Adipocyte (in vitro differentiated cells): Measurements from ENCODE around the gene KLK12.

ENCODE experiments used
- DNase-seq: peaks from one replicate; pipeline ENCODE4 v3.0.0-alpha.2; 2015; ENCODE audit warnings: low read depth
- H3K27me3 ChIP-seq: replicated peaks from 2 replicates; pipeline ENCODE4 v1.7.0; 2013; ENCODE audit warnings: mild to moderate bottlenecking, low read length, moderate library complexity; ENCODE audit not compliant: control insufficient read depth, insufficient read depth
- H3K36me3 ChIP-seq: 2 replicates; pipeline ENCODE4 v1.7.0; 2013; ENCODE audit warnings: low read length, mild to moderate bottlenecking, moderate library complexity; ENCODE audit not compliant: control insufficient read depth, insufficient read depth, severe bottlenecking
- H3K4me1 ChIP-seq: 2 replicates; pipeline ENCODE4 v1.7.0; 2013; ENCODE audit warnings: mild to moderate bottlenecking, low read length, moderate library complexity; ENCODE audit not compliant: control insufficient read depth, insufficient read depth
- H3K4me3 ChIP-seq: 2 replicates; pipeline ENCODE4 v1.7.0; 2013; ENCODE audit warnings: mild to moderate bottlenecking, low read length, moderate library complexity
- H3K9ac ChIP-seq: 2 replicates; pipeline ENCODE4 v1.7.0; 2013; ENCODE audit warnings: mild to moderate bottlenecking, low read length, moderate library complexity
- H3K9me3 ChIP-seq: 2 replicates; pipeline ENCODE4 v1.7.0; 2013; ENCODE audit warnings: mild to moderate bottlenecking, low read length, moderate library complexity; ENCODE audit not compliant: control insufficient read depth

The KLK12 gene

DNA sequence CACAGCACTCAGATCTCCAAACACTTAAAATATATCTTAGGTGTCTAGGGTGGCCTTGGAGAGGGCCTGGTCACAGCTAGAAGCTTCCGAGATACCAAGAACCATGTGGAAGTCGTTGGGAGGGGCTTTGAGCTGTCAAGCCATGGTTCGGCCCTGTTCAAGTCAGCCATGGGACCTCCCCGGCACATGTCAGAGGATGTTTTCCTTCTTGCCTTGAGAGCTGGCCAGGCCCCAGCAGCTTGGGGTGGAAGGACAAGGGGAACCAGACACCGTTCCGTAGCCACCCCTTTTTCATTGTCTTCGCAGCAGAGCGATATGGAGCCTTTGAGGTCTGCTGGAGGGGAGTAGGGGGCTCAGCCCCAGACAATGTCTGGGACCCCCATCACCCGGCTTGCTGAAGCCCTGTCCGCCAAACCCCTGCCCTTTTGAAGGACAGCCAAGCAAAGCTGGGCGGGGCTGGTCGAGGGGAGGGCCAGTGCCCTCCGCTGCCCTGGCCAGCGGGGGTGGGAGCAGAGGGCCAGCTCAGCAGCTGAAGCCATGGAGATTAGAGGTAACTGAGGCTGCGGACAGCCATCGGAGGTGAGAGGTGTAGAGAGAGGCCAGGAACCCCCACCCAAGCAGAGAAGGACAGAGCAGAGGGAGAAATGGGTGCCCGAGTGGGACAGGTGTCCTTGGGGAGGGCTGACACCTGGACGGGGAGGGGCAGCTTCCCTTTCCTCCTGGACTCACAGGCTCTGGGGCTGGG is 8.8 kb downstream of the KLK12 start:
- H3K27me3 ChIP-seq, result peaks cover 44% of the 10 kb centered on the region
- no peaks in the 10 kb centered on the region for H3K9me3 ChIP-seq
- no peaks in the 10 kb centered on the region for H3K36me3 ChIP-seq
- no peak overlapping the region for H3K4me3 ChIP-seq
- no peak for DNase-seq
- H3K9ac ChIP-seq, result no peak overlapping the region
- H3K4me1 ChIP-seq, result no peaks in the 10 kb centered on the region

- DNase-seq, result no peak
- Histone ChIP-seq H3K4me1 (no peaks in the 10 kb centered on the region), H3K9me3 (no peaks in the 10 kb centered on the region), H3K9ac (no peak overlapping the region), H3K36me3 (no peaks in the 10 kb centered on the region), H3K27me3 (peaks cover 39% of the 10 kb centered on the region), H3K4me3 (no peak overlapping the region)
Observed at GRCh38 chr19:51025401-51025800, 9.4 kb downstream of the KLK12 start.

- peaks cover 2% of the 10 kb centered on the region for H3K4me1 ChIP-seq
- no peak overlapping the region for H3K4me3 ChIP-seq
- DNase-seq, result no peak
- H3K27me3 ChIP-seq, result peaks cover 39% of the 10 kb centered on the region
- H3K36me3 ChIP-seq, result no peaks in the 10 kb centered on the region
- H3K9ac ChIP-seq, result no peak overlapping the region
- no peaks in the 10 kb centered on the region for H3K9me3 ChIP-seq
Observed at GRCh38 chr19:51024924-51025323, 9.9 kb downstream of the KLK12 start.

- no peak for DNase-seq
- no peak overlapping the region for H3K4me3 ChIP-seq
- peaks cover 7% of the 10 kb centered on the region for H3K4me1 ChIP-seq
- no peak overlapping the region for H3K9ac ChIP-seq
- H3K9me3 ChIP-seq, result no peaks in the 10 kb centered on the region
- H3K27me3 ChIP-seq, result peaks cover 30% of the 10 kb centered on the region
- no peaks in the 10 kb centered on the region for H3K36me3 ChIP-seq
Observed at GRCh38 chr19:51023946-51024345, 10.9 kb downstream of the KLK12 start.

DNA sequence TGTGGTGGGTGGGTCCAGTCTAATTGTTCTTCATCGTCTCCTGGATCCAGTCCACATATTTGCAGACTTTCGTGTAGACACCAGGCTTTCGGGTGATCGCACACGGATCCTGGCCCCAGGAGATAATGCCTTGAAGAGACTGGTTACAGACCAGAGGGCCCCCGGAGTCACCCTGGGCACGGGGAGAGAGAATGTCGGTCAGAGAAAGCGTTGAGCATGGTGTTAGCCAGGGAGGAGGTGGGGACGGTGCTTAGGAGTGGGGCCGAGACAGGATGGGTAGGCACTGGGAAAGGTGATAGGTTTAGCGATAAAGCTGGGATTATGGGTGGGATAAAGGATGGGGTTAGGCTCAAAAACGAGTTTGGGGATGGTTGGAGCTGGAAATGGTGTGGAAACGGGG is 12.3 kb downstream of the KLK12 start:
- peaks cover 7% of the 10 kb centered on the region for H3K4me1 ChIP-seq
- H3K9ac ChIP-seq, result no peak overlapping the region
- DNase-seq, result no peak
- no peaks in the 10 kb centered on the region for H3K36me3 ChIP-seq
- H3K27me3 ChIP-seq, result peaks cover 25% of the 10 kb centered on the region
- H3K9me3 ChIP-seq, result no peaks in the 10 kb centered on the region
- H3K4me3 ChIP-seq, result no peak overlapping the region

DNA sequence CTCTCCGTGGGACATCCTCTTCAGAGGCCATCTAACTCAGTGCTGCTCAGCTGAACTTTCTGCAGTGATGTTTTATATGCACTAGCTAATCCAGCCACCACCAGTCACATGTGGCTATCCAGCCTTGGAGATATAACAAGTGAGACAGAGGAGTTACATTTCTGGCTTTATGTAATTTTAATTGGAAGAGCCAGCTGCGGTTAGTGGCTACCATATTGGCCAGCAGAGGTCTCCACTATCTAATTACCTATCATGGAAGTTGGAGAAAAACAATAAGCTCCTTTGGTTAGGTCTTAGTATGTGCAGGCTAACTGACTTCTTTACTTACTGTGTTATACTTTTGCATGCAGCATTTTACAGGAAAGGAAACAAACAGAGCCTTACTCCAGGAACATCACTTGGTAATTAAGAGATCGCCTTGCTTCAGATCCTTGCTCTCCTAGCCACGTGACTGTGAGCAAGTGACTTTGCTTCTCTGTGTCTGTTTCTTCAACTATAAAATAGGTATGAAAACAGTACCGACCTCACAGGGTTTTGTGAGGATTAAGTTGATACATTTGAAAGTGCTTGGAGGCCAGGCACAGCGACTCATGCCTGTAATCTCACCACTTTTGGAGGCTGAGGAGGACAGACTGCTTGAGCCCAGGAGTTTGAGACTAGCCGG is 13.7 kb downstream of the KLK12 start:
- peaks cover 28% of the 10 kb centered on the region for H3K27me3 ChIP-seq

DNA sequence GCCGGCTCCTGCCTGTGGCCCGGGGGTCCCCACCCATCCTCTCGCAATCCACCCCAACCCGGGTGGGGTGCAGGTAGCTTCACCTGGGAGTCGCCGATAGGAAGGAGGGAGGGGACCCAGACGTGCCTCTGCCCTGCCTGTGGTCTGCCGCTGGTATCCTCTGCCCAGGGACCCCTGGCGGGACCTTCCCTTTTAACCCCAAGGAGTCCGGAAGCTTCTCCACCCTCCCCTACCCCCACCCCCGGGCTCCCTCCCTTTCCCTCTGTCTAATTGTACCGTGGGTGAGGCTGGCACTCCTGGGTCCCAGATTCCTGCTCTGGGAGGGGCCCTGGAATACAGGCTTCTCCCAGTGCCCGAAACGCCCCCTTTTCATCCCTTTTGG is 15.3 kb downstream of the KLK12 start, which contains the start of gene KLK10:
Gene KLK10, minus strand, starts transcription at position 166 of the 382 bp plus-strand sequence. CDS start 579 bp downstream, outside the sequence.
- no peak within 1 kb of the TSS for H3K9ac ChIP-seq
- peaks cover 7% of the 10 kb centered on the region for H3K4me1 ChIP-seq
- no peak within 1 kb of the TSS for H3K4me3 ChIP-seq
- DNase-seq, result no peak
- peaks cover 27% of the 10 kb centered on the region for H3K27me3 ChIP-seq
- no peaks in the 10 kb centered on the region for H3K9me3 ChIP-seq
- no peaks in the 10 kb centered on the region for H3K36me3 ChIP-seq

More for the DNA sequence above, 13.7 kb downstream of the KLK12 start:
- Histone ChIP-seq H3K4me1 (peaks cover 7% of the 10 kb centered on the region), H3K4me3 (no peak overlapping the region), H3K9me3 (no peaks in the 10 kb centered on the region), H3K36me3 (no peaks in the 10 kb centered on the region), H3K9ac (no peak overlapping the region)
- DNase-seq, result peak; percentile 45

GRCh38 chr19:51018745-51019543 is 15.9 kb downstream of the KLK12 start:
- peaks cover 7% of the 10 kb centered on the region for H3K4me1 ChIP-seq
- no peak overlapping the region for H3K9ac ChIP-seq
- H3K27me3 ChIP-seq, result peaks cover 32% of the 10 kb centered on the region
- H3K4me3 ChIP-seq, result no peak overlapping the region
- DNase-seq, result no peak
- H3K36me3 ChIP-seq, result no peaks in the 10 kb centered on the region
- H3K9me3 ChIP-seq, result no peaks in the 10 kb centered on the region

DNA sequence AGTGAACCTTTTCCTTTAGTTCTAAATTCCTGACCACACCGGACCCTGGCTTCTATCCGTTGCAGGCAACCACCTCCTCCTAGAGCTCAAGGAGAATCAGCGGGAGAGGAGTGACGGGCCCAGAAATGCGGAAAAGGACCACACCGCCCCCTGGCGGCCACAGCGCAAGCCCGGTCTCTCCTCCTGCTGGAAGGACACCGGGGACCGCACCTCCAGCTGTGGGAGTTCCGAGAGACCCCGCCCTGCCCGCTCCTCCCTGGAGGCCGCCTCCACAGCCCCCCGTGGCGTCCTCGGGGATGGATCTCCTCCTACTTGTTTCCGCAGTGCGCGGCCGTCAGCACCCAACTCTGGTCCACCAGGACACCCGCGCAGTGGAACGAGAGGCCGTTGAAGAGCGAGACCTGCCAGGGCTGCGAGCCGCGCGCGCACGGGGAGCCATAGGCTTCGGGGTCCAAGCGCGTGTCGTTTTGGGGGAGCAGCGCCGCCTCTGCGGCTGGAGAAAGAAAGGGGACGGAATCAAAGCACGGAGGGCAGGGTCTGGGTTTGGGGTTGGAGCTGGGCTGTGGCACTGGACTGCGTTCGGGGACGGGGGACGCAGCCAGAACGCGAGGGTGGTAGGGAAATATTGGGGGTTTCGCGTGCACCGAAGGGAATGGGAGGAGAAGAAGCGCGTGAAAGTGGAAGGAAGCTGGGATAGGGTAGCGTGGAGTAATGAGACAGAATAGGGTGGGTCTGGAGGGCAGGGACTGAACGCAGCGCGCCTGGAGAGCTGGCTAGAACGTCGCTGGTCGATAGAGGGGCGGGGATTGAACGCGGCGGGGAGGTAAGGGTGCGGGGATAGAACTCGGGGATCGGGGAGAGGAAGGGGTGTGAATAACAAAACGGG is 17.8 kb downstream of the KLK12 start:
- peak; percentile 46 for DNase-seq
- no peaks in the 10 kb centered on the region for H3K36me3 ChIP-seq
- no peak overlapping the region for H3K9ac ChIP-seq
- peaks cover 35% of the 10 kb centered on the region for H3K27me3 ChIP-seq
- no peaks in the 10 kb centered on the region for H3K9me3 ChIP-seq
- peaks cover 7% of the 10 kb centered on the region for H3K4me1 ChIP-seq
- H3K4me3 ChIP-seq, result peak overlapping the region; percentile 54

DNA sequence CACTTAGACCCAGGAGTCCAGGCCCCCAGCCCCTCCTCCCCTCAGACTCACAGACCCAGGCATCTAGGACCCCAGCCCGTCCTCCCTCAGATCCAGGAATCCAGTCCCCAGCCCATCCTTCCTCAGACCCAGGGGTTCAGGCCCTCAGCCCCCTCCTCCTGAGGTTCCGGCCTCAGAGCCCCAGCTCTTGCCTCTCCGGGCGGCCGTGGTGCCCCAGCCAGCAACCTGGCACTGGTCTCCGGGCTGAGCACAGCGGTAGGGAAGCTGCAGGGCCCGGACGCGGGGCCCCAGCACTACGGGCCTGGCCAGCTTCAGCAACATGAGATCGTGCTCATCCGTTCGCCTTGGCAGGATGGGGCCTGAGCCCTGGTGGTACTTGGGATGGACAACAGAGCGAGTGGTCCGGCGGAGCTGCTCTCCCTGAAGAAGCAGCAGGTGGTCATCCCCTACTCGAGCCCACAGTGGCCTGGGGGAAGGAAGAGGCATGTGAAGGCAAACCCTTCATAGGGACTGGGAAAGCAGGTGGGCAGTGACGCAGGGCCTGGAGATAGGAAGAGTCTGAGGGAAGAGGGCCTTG is 19.0 kb downstream of the KLK12 start:
- H3K27me3 ChIP-seq, result peaks cover 39% of the 10 kb centered on the region
- H3K4me3 ChIP-seq, result no peak overlapping the region
- no peak overlapping the region for H3K9ac ChIP-seq
- H3K36me3 ChIP-seq, result no peaks in the 10 kb centered on the region
- H3K9me3 ChIP-seq, result no peaks in the 10 kb centered on the region
- DNase-seq, result no peak
- H3K4me1 ChIP-seq, result peaks cover 7% of the 10 kb centered on the region
